Measurements from ENCODE around the gene SELENOO. TPM values are rescaled to one million over a fixed set of nuclear protein-coding genes. Genes with fewer than 3 reads are reported as not detected.

SELENOO gene
- total RNA-seq, 1 donor from 2014 or later, result 12.0 TPM

GRCh38 chr22:50157709-50158375 is 43.0 kb upstream of the SELENOO start:
- no peak overlapping the region for H3K4me3 ChIP-seq (ENCODE audit: low read depth, low read length)
- no peak for DNase-seq (ENCODE audit: low read depth)
- no peaks in the 10 kb centered on the region for H3K36me3 ChIP-seq (ENCODE audit: control insufficient read depth, insufficient read depth, low read length)
- TF ChIP-seq CTCF (IDR thresholded peaks at IDR 0.05; ENCODE audit: insufficient read depth, low read length, poor library complexity, severe bottlenecking), result no peak
- H3K27me3 ChIP-seq (ENCODE audit: control insufficient read depth, insufficient read depth, low read length), result peaks cover 15% of the 10 kb centered on the region

DNA sequence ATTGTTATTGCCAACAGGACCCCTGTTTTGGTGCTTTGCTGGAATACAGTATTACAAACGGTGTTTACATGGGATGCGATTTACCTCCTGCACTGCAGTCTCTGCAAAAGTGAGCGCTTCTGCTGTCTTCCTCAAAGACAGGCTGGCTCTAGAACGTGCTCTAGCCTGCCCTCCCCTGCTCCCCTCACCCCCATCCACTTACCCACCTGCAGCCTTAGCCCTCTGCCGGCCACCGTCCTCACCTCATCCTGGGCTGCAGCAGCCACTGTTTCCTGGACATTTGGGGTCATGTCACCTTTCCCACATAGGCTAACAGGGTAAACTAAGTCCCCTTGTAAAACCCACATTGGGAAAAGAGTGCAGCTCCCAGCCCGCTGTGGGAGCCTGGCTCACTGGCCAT is 39.9 kb upstream of the SELENOO start:
- H3K36me3 ChIP-seq (ENCODE audit: control insufficient read depth, insufficient read depth, low read length), result no peaks in the 10 kb centered on the region
- DNase-seq (ENCODE audit: low read depth), result no peak
- peaks cover 15% of the 10 kb centered on the region for H3K27me3 ChIP-seq (ENCODE audit: control insufficient read depth, insufficient read depth, low read length)
- H3K4me3 ChIP-seq (ENCODE audit: low read depth, low read length), result no peak overlapping the region
- no peak for TF ChIP-seq CTCF (IDR thresholded peaks at IDR 0.05; ENCODE audit: insufficient read depth, low read length, poor library complexity, severe bottlenecking)

GRCh38 chr22:50161508-50162390 is 39.1 kb upstream of the SELENOO start:
- DNase-seq (ENCODE audit: low read depth), result no peak
- no peak overlapping the region for H3K4me3 ChIP-seq (ENCODE audit: low read depth, low read length)
- H3K27me3 ChIP-seq (ENCODE audit: control insufficient read depth, insufficient read depth, low read length), result peaks cover 15% of the 10 kb centered on the region
- no peaks in the 10 kb centered on the region for H3K36me3 ChIP-seq (ENCODE audit: control insufficient read depth, insufficient read depth, low read length)
- TF ChIP-seq CTCF (IDR thresholded peaks at IDR 0.05; ENCODE audit: insufficient read depth, low read length, poor library complexity, severe bottlenecking), result no peak

GRCh38 chr22:50162391-50162956 is 38.3 kb upstream of the SELENOO start:
- Histone ChIP-seq H3K4me3 (ENCODE audit: low read depth, low read length) (no peak overlapping the region), H3K36me3 (ENCODE audit: control insufficient read depth, insufficient read depth, low read length) (no peaks in the 10 kb centered on the region), H3K27me3 (ENCODE audit: control insufficient read depth, insufficient read depth, low read length) (peaks cover 15% of the 10 kb centered on the region)
- no peak for DNase-seq (ENCODE audit: low read depth)
- TF ChIP-seq CTCF (IDR thresholded peaks at IDR 0.05; ENCODE audit: insufficient read depth, low read length, poor library complexity, severe bottlenecking), result no peak

GRCh38 chr22:50165436-50166123 is 35.2 kb upstream of the SELENOO start:
- no peak overlapping the region for H3K4me3 ChIP-seq (ENCODE audit: low read depth, low read length)
- no peak for TF ChIP-seq CTCF (IDR thresholded peaks at IDR 0.05; ENCODE audit: insufficient read depth, low read length, poor library complexity, severe bottlenecking)
- H3K27me3 ChIP-seq (ENCODE audit: control insufficient read depth, insufficient read depth, low read length), result peaks cover 20% of the 10 kb centered on the region
- DNase-seq (ENCODE audit: low read depth), result no peak
- no peaks in the 10 kb centered on the region for H3K36me3 ChIP-seq (ENCODE audit: control insufficient read depth, insufficient read depth, low read length)
